CD8-positive, alpha-beta memory T cell (primary cell): ENCODE measurements around the gene RAG2. TPM values are rescaled to one million over a fixed set of nuclear protein-coding genes. Genes with fewer than 3 reads are reported as not detected.
"Not testable (repeated sequence)": the region's sequence is repeated elsewhere in the genome, so short reads cannot be mapped to it uniquely, and the experiment has no call there.

Experiments used
- CTCF ChIA-PET: fragments of 350-600 bp; sonication (Branson Sonifier 250); formaldehyde crosslinking; loops from one replicate; lab custom pipeline; 2021; ENCODE audit warnings: antibody characterized with exemption; lab: Charles Lee
- POLR2A ChIA-PET: fragments of 350-600 bp; sonication (Branson Sonifier 250); formaldehyde crosslinking; loops from one replicate; lab custom pipeline; 2021; ENCODE audit warnings: antibody characterized with exemption; lab: Charles Lee
- DNase-seq, 5 donors: peaks; one replicate each; pipeline versions ENCODE4 v3.0.0 to v3.0.0-alpha.2; 2020 to 2022; ENCODE audit warnings: mixed read lengths in 1 of 5
- H3K27ac ChIP-seq: one replicate; pipeline ENCODE4 v1.7.0; 2013; ENCODE audit warnings: low read depth, mild to moderate bottlenecking, low read length, moderate library complexity
- H3K27me3 ChIP-seq: 2 replicates; pipeline ENCODE4 v1.7.0; 2013; ENCODE audit warnings: low read length, mild to moderate bottlenecking; ENCODE audit not compliant: insufficient read depth, poor library complexity, severe bottlenecking
- H3K36me3 ChIP-seq: 2 replicates; pipeline ENCODE4 v1.7.0; 2013; ENCODE audit warnings: mild to moderate bottlenecking, low read length, moderate library complexity; ENCODE audit not compliant: insufficient read depth
- H3K4me1 ChIP-seq: 2 replicates; pipeline ENCODE4 v1.7.0; 2013; ENCODE audit warnings: mild to moderate bottlenecking, low read length, moderate library complexity; ENCODE audit not compliant: insufficient read depth
- H3K4me3 ChIP-seq: 2 replicates; pipeline ENCODE4 v1.7.0; 2013; ENCODE audit warnings: mild to moderate bottlenecking, low read length
- H3K9me3 ChIP-seq: 2 replicates; pipeline ENCODE4 v1.7.0; 2013; ENCODE audit warnings: mild to moderate bottlenecking, low read length
- H3K27ac Mint-ChIP-seq, 8 donors: one replicate each; pipeline ENCODE4 v1.8.0; 2020 to 2021; ENCODE audit warnings: mixed read lengths in 8 of 8, mild to moderate bottlenecking in 6 of 8, inconsistent platforms in 3 of 8, moderate library complexity in 3 of 8
- H3K27me3 Mint-ChIP-seq, 2 donors: one replicate each; pipeline ENCODE4 v1.8.0; 2020 to 2021; ENCODE audit warnings: mixed read lengths in 2 of 2, mild to moderate bottlenecking in 1 of 2, moderate library complexity in 1 of 2
- H3K36me3 Mint-ChIP-seq, 3 donors: one replicate each; pipeline ENCODE4 v1.8.0; 2020 to 2021; ENCODE audit warnings: mixed read lengths in 3 of 3, inconsistent platforms in 1 of 3, mild to moderate bottlenecking in 1 of 3
- H3K4me1 Mint-ChIP-seq, 3 donors: one replicate each; pipeline ENCODE4 v1.8.0; 2020 to 2021; ENCODE audit warnings: mixed read lengths in 3 of 3, inconsistent platforms in 1 of 3, mild to moderate bottlenecking in 1 of 3
- H3K4me3 Mint-ChIP-seq, 7 donors: one replicate each; pipeline ENCODE4 v1.8.0; 2020 to 2021; ENCODE audit warnings: mixed read lengths in 7 of 7, mild to moderate bottlenecking in 6 of 7, moderate library complexity in 4 of 7, inconsistent platforms in 2 of 7
- H3K9me3 Mint-ChIP-seq, 5 donors: one replicate each; pipeline ENCODE4 v1.8.0; 2020 to 2022; ENCODE audit warnings: mixed read lengths in 5 of 5, mild to moderate bottlenecking in 3 of 5, moderate library complexity in 2 of 5, inconsistent platforms in 1 of 5
- polyA plus RNA-seq: library from polyadenylated mRNA; unstranded; fragments of 300-500 nt; fragmentation: Illumina TruSeq; gene quantifications from one replicate; pipeline ENCODE4 v1.2.3, GENCODE V29; 2021
- total RNA-seq, 2 experiments: library from RNA; stranded (reverse); gene quantifications; one replicate each; pipeline ENCODE4 v1.2.3, GENCODE V29; 2021

The RAG2 gene
- total and polyA plus RNA-seq, 3 experiments from 2014 or later = not detected

DNA sequence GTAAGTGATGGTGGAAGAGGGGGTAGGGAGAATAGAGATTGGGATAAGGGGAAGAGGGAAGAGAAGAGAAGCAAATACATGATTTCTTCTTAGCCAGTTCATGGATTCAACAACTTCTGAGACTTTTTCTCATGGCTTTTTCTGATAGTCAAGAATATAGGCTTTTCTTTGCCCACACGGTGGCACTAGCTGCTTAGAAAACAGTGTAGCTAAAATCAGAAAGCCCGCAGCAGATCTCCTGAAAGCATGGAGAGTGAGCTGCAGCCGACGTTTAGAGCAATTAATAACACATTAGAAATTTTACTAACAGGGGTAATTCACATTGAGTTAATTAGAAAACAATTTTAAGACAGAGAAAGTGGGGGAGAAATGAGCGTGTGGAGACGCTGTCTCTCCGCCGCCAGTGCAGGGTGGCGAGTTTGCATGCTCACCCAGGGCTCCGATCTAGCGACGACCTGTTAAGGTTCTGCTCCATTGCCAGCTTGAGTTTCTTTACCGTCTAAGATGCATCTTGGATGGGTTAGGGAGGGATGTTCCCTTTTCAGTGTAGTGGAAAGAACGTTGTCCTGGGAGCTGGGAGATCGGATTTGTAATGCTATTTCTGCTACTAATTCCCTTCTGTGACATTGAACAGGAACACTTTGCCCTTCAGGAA, 33.5 kb downstream of the RAG2 start:
- Mint-ChIP-seq H3K9me3 (peaks cover 0 to 2% (median 0%) of the 10 kb centered on the region in 5 donors), H3K27me3 (peaks cover 6 to 29% of the 10 kb centered on the region in 2 donors), H3K4me3 (peak overlapping the region; percentile 38 to 83 (median 79)), H3K4me1 (peaks cover 12 to 23% (median 22%) of the 10 kb centered on the region in 3 donors), H3K36me3 (no peaks in the 10 kb centered on the region), H3K27ac (peak overlapping the region in 1 of 8 donors; percentile 1)
- POLR2A ChIA-PET = interaction anchor here (0.6 kb wide), 1 partner anchor 107 kb away, joined by 4 read pairs; no protein-coding TSS in a partner anchor
- Histone ChIP-seq H3K36me3 (no peaks in the 10 kb centered on the region), H3K27me3 (no peaks in the 10 kb centered on the region), H3K4me3 (no peak overlapping the region), H3K27ac (no peak overlapping the region), H3K9me3 (no peaks in the 10 kb centered on the region), H3K4me1 (peaks cover 12% of the 10 kb centered on the region)
- CTCF ChIA-PET = interaction anchor here (0.8 to 4.5 kb wide), 18 partner anchors 8 to 742 kb away, joined by 3 to 54 read pairs (median 4); partner anchors contain the start of gene TRAF6
- peak; percentile 10 to 57 (median 30) for DNase-seq

DNA sequence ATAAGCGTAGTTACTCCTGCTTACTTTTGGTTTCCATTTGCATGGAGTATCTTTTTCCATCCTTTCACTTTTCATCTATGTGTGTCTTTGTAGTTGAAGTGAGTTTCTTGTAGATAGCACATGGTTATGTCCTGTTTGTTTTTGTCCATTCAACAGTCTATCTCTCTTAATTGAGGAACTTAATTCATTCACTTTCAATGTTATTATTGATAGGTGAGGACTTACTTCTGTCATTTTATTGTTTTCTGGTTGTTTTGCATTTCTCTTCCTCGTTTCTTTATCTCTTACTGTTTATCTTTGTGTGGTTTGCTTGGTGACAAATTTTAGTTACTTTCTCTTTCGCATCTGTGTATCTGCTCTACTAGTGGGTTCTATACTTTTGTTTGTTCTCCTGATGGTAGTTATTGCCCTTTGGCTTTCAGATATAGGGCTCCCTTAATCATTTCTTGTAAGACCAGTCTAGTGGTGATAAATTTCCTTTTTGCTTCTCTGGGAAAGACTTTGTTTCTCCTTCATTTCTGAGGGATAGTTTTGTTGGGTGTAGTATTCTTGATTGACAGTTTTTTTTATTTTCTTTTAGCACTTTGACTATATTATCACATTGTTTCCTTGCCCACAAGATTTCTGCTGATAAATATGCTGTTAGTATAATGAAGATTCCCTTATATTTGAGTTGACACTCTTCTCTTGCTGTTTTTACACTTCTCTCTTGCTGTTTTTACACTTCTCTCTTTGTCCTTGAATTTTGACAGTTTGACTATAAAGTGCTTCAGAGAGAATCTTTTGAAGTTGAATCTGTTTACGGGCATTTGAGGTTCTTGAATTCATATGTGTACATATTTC, 39.2 kb downstream of the RAG2 start:
- no peaks in the 10 kb centered on the region for H3K27me3 ChIP-seq
- H3K4me3 ChIP-seq = peak overlapping the region; percentile 6
- Mint-ChIP-seq H3K4me3 (peak overlapping the region; percentile 61 to 79 (median 71)), H3K27me3 (no peaks in the 10 kb centered on the region), H3K9me3 (peaks cover 0 to 9% (median 3%) of the 10 kb centered on the region in 5 donors), H3K27ac (peak overlapping the region; percentile 59 to 91 (median 80)), H3K36me3 (peaks cover 0 to 2% (median 0%) of the 10 kb centered on the region in 3 donors), H3K4me1 (peaks cover 31 to 35% (median 35%) of the 10 kb centered on the region in 3 donors)
- H3K4me1 ChIP-seq = peaks cover 14% of the 10 kb centered on the region
- no peaks in the 10 kb centered on the region for H3K36me3 ChIP-seq
- H3K9me3 ChIP-seq = no peaks in the 10 kb centered on the region
- peak overlapping the region; percentile 27 for H3K27ac ChIP-seq
- peak in 1 of 5 donors; percentile 45 for DNase-seq
- CTCF ChIA-PET = interaction anchor here (1.8 kb wide), 1 partner anchor 188 kb away, joined by 8 read pairs; no protein-coding TSS in a partner anchor
- POLR2A ChIA-PET = no interaction called here

GRCh38 chr11:36557991-36558390, 40.0 kb downstream of the RAG2 start:
- Histone ChIP-seq H3K4me3 (peak overlapping the region; percentile 6), H3K4me1 (peaks cover 14% of the 10 kb centered on the region), H3K27ac (no peak overlapping the region), H3K9me3 (no peaks in the 10 kb centered on the region), H3K27me3 (no peaks in the 10 kb centered on the region), H3K36me3 (no peaks in the 10 kb centered on the region)
- peak overlapping the region; percentile 61 to 79 (median 71) for H3K4me3 Mint-ChIP-seq
- H3K9me3 Mint-ChIP-seq = peaks cover 0 to 9% (median 3%) of the 10 kb centered on the region in 5 donors
- H3K27me3 Mint-ChIP-seq = no peaks in the 10 kb centered on the region
- CTCF ChIA-PET = no interaction called here
- H3K4me1 Mint-ChIP-seq = peaks cover 31 to 35% (median 35%) of the 10 kb centered on the region in 3 donors
- H3K27ac Mint-ChIP-seq = peak overlapping the region; percentile 32 to 85 (median 70)
- POLR2A ChIA-PET = no interaction called here
- H3K36me3 Mint-ChIP-seq = peaks cover 0 to 2% (median 0%) of the 10 kb centered on the region in 3 donors
- no peak for DNase-seq

DNA sequence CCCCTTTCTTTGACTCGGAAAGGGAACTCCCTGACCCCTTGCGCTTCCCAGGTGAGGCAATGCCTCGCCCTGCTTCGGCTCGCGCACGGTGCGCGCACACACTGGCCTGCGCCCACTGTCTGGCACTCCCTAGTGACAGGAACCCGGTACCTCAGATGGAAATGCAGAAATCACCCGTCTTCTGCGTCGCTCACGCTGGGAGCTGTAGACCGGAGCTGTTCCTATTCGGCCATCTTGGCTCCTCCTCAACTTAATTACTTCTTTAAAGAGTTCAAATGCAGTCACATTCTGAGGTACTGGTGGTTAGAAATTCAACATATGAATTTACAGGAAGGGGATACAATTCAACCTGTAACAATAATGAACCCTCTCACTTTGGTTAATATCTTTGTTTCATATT, 40.6 kb downstream of the RAG2 start:
- H3K4me1 ChIP-seq = peaks cover 14% of the 10 kb centered on the region
- H3K27ac Mint-ChIP-seq, H3K4me3 Mint-ChIP-seq, H3K27me3 ChIP-seq, H3K27ac ChIP-seq, H3K9me3 ChIP-seq, POLR2A ChIA-PET, CTCF ChIA-PET, DNase-seq, H3K4me3 ChIP-seq, H3K36me3 Mint-ChIP-seq, H3K27me3 Mint-ChIP-seq, H3K9me3 Mint-ChIP-seq, H3K36me3 ChIP-seq: not testable (repeated sequence)
- peaks cover 31 to 35% (median 35%) of the 10 kb centered on the region in 3 donors for H3K4me1 Mint-ChIP-seq

- Mint-ChIP-seq H3K27ac (peak overlapping the region in 5 of 8 donors; percentile 11 to 94 (median 63)), H3K36me3 (peaks cover 0 to 23% (median 2%) of the 10 kb centered on the region in 3 donors), H3K27me3 (peaks cover 10 to 15% of the 10 kb centered on the region in 2 donors)
Measured at GRCh38 chr11:36550385-36551115, 47.5 kb downstream of the RAG2 start.

More at GRCh38 chr11:36550385-36551115, 47.5 kb downstream of the RAG2 start:
- POLR2A ChIA-PET = no interaction called here
- Histone ChIP-seq H3K27ac (no peak overlapping the region), H3K27me3 (no peaks in the 10 kb centered on the region), H3K4me3 (no peak overlapping the region), H3K9me3 (no peaks in the 10 kb centered on the region), H3K4me1 (no peaks in the 10 kb centered on the region), H3K36me3 (no peaks in the 10 kb centered on the region)
- peak overlapping the region in 3 of 7 donors; percentile 23 to 66 (median 50) for H3K4me3 Mint-ChIP-seq
- DNase-seq = no peak
- H3K4me1 Mint-ChIP-seq = peaks cover 15 to 24% (median 23%) of the 10 kb centered on the region in 3 donors
- peaks cover 0 to 5% (median 0%) of the 10 kb centered on the region in 5 donors for H3K9me3 Mint-ChIP-seq
- CTCF ChIA-PET = interaction anchor here (1.0 to 1.3 kb wide), 2 partner anchors 13 to 40 kb away, joined by 3 to 6 read pairs; partner anchors contain the start of gene TRAF6

Other genes with a start within 250 kb of the RAG2 start
- 10 to 100 TPM; 14.4 to 16.6 TPM for gene TRAF6, start 88.0 kb downstream of the RAG2 start, total RNA-seq
- gene TRAF6, start 88.0 kb downstream of the RAG2 start, polyA plus RNA-seq = 12.7 TPM
- gene RAG1, start 30.2 kb downstream of the RAG2 start, total RNA-seq = under 1 TPM; 0.27 to 0.44 TPM
- gene RAG1, start 30.2 kb downstream of the RAG2 start, polyA plus RNA-seq = 0.35 TPM
- gene IFTAP, start 3.7 kb downstream of the RAG2 start, total RNA-seq = 1 to 10 TPM; 5.7 to 6.0 TPM
- gene IFTAP, start 3.7 kb downstream of the RAG2 start, polyA plus RNA-seq = 4.1 TPM